ENCODE results near the gene GNG8.

GRCh38 chr19:46611776-46612175 is 24.2 kb downstream of the GNG8 start:
- no peak for TF ChIP-seq CTCF (conservative IDR thresholded peaks at IDR 0.05; ENCODE audit: low read depth in 2 of 2)
- TF ChIP-seq REST (IDR thresholded peaks at IDR 0.05; ENCODE audit: unreplicated experiment), result no peak
- TF ChIP-seq ETS1 (IDR thresholded peaks at IDR 0.05), result no peak
- TF ChIP-seq POLR2AphosphoS5 (IDR thresholded peaks at IDR 0.05; ENCODE audit: low read depth), result no peak
- TF ChIP-seq EZH2 (IDR thresholded peaks at IDR 0.05; ENCODE audit: low read depth, unreplicated experiment), result no peak

All from GM23338 (cell line).